Measurements from ENCODE around the gene CACNA1C.

The CACNA1C gene

GRCh38 chr12:2581293-2582045 is 528.7 kb downstream of the CACNA1C start:
- no peak for DNase-seq (ENCODE audit: low spot score)
- TF ChIP-seq, protein P1, sequence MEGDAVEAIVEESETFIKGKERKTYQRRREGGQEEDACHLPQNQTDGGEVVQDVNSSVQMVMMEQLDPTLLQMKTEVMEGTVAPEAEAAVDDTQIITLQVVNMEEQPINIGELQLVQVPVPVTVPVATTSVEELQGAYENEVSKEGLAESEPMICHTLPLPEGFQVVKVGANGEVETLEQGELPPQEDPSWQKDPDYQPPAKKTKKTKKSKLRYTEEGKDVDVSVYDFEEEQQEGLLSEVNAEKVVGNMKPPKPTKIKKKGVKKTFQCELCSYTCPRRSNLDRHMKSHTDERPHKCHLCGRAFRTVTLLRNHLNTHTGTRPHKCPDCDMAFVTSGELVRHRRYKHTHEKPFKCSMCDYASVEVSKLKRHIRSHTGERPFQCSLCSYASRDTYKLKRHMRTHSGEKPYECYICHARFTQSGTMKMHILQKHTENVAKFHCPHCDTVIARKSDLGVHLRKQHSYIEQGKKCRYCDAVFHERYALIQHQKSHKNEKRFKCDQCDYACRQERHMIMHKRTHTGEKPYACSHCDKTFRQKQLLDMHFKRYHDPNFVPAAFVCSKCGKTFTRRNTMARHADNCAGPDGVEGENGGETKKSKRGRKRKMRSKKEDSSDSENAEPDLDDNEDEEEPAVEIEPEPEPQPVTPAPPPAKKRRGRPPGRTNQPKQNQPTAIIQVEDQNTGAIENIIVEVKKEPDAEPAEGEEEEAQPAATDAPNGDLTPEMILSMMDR (IDR thresholded peaks at IDR 0.05; ENCODE audit: extremely low read depth, missing control alignments) = no peak

- TF ChIP-seq, protein P1 (IDR thresholded peaks at IDR 0.05; ENCODE audit: extremely low read depth, missing control alignments) = no peak
- no peak for DNase-seq (ENCODE audit: low spot score)
Observed at GRCh38 chr12:2582631-2583030, 529.8 kb downstream of the CACNA1C start.

- DNase-seq (ENCODE audit: low spot score) = peak; percentile 84
- TF ChIP-seq, protein P1 (IDR thresholded peaks at IDR 0.05; ENCODE audit: extremely low read depth, missing control alignments) = peak; percentile 87
Observed at GRCh38 chr12:2583091-2583497, 530.3 kb downstream of the CACNA1C start.

DNA sequence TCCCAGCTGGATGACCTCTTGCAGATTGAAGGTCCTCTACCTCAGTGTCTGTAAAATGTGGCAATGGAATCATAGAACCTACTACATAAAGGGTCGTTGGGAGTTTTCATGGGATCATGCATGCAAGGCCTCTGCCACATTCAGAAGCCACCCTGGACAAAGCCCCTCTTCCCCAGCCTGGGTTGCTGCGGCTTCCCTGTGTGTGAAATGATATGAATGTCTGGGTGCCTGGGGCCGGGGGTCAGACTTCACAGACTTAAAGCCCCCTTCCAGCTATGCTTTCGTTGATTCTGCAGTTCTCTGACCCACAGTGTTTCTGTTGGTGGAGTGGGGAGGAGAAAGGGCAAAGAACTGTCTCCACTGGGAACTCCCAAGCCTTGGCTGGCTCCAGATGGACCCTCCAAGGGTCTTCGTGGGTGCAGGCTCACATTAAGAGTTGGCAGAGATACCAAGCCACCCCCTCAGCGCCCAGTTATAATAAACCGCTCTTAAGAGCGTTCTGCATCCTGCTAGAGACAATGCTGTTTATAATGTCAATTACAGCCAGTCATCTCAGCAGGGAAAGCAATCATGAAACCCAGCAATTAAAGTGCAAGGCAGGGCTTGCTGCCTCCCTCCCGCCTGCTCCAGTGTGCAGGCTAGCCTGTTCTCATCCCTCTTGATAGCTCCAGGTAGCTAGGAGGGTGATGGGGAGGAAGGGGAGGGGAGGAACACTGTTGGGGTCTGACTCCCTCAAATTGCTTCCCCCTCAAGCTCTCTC is 531.0 kb downstream of the CACNA1C start:
- DNase-seq (ENCODE audit: low spot score) = no peak
- TF ChIP-seq, protein P1 (IDR thresholded peaks at IDR 0.05; ENCODE audit: extremely low read depth, missing control alignments) = no peak

DNA sequence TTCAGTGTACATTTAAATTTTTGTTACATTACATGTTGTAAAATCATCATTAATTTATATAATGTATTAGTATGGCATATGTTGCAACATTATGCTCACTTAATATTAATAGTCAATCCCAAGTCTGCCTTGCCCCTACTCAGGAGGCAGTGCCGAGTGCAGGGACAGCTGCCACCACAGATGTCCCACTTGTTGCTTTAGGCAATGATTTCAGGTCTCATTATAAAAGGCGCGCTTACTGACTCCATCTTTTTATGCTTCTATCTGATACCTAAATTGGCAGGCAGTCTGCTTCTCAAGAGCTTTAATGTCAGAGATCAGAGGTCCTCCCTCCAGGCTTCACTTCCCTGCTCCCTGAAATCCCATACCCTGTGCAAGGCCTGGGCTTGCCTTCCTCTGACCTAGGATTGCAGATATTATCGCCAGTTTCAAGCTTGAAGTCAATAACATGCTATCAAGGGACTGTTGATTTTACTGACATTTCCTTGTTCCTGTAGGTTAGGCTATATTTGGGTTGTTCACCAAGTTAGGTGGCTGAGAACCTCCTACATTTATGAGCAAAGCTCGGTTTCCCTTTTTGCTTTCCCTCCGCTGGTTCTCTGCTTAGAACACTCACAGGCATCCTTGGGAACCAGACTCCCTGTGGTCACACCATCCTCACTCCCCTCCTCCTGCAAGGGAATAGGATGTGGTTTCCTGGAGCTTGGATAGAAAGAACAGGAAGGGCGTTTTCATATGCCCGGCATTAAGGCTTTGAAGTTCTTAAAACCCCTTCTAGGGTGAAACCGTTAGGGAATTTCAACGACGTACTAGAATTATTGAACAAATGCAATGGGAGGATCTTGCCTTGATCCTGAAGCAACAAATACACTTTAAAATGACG is 533.6 kb downstream of the CACNA1C start:
- TF ChIP-seq, protein P1 (IDR thresholded peaks at IDR 0.05; ENCODE audit: extremely low read depth, missing control alignments) = no peak
- DNase-seq (ENCODE audit: low spot score) = no peak

DNA sequence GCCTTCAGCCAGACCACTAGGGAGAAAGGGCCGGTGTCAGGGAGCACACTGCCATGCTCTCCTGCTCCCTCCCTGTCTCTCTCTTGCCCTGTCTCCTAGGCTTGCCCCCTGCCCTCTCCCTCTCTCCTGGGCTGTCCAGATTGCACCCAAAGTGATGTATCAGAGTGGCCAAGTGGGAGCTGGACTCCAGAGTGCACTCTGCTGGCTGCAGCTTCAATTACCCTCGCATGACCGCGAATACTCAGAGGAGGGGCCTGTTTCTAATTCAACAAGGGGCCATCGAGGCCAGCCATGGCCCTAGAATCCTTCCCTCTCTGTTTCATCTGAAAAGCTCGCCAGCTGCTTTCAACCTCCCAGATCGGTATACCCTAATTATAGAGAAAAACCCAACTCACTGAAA is 535.6 kb downstream of the CACNA1C start:
- DNase-seq (ENCODE audit: low spot score) = no peak
- TF ChIP-seq, protein P1 (IDR thresholded peaks at IDR 0.05; ENCODE audit: extremely low read depth, missing control alignments) = no peak

Measured in GM20000 (cell line).